K562 (cell line): Measurements from ENCODE around the gene RBPJL. TPM values are rescaled to one million over a fixed set of nuclear protein-coding genes. Genes with fewer than 3 reads are reported as not detected.
A peak's percentile ranks its signal among the peaks of the same experiment; 100 is the strongest.

Experiments
- BRD4 ChIP-seq: fragments of 200-600 bp; sonication (generic); IDR thresholded peaks from 2 replicates; pipeline ENCODE4 v1.6.1; 2017; ENCODE audit warnings: inconsistent platforms
- CREM ChIP-seq: IDR thresholded peaks from 2 replicates; pipeline ENCODE4 v1.6.1; 2014; ENCODE audit warnings: antibody characterized with exemption, low read depth
- EP300 ChIP-seq: IDR thresholded peaks from 2 replicates; pipeline ENCODE4 v1.6.1; 2012; ENCODE audit warnings: low read length, improper control_type of control experiment
- ETV1 ChIP-seq: fragments of 450-650 bp; conservative IDR thresholded peaks from 2 replicates; pipeline ENCODE4 v1.6.1; 2016; ENCODE audit warnings: missing genetic modification characterization, control low read depth, low read depth, missing compliant biosample characterization
- GABPA ChIP-seq: fragments of 200-800 bp; sonication (Bioruptor generic); conservative IDR thresholded peaks from 2 replicates; pipeline ENCODE4 v1.6.1; 2016; ENCODE audit warnings: low read depth, missing genetic modification characterization, missing compliant biosample characterization
- HMG20A ChIP-seq: fragments of 450-650 bp; formaldehyde crosslinking; conservative IDR thresholded peaks from 2 replicates; pipeline ENCODE4 v1.4.0; 2020; ENCODE audit warnings: mild to moderate bottlenecking, mixed read lengths
- NBN ChIP-seq: fragments of 450-650 bp; IDR thresholded peaks from 2 replicates; pipeline ENCODE4 v1.6.1; 2016; ENCODE audit warnings: low read depth, mild to moderate bottlenecking
- NRF1 ChIP-seq, 2 experiments: fragments of 450-650 bp; IDR thresholded peaks in 1 of 2; conservative IDR thresholded peaks in 1 of 2; 2 replicates each; pipeline ENCODE4 v1.6.1; 2014; ENCODE audit warnings: mild to moderate bottlenecking in 2 of 2
- OTX1 ChIP-seq: fragments of 450-650 bp; formaldehyde crosslinking; IDR thresholded peaks from 2 replicates; pipeline ENCODE4 v1.4.0; 2022; ENCODE audit warnings: mild to moderate bottlenecking
- PHB ChIP-seq: fragments of 250-450 bp; sonication (Bioruptor Pico); IDR thresholded peaks from 2 replicates; pipeline ENCODE4 v1.5.0; 2021
- PHF21A ChIP-seq: fragments of 450-650 bp; IDR thresholded peaks from 2 replicates; pipeline ENCODE4 v1.6.1; 2017; ENCODE audit warnings: low read depth, borderline replicate concordance
- POLR2G ChIP-seq: fragments of 200-400 bp; formaldehyde crosslinking; IDR thresholded peaks from 2 replicates; pipeline ENCODE4 v1.6.1; 2017; ENCODE audit warnings: low read depth, mild to moderate bottlenecking, antibody characterized with exemption, low read length, moderate library complexity
- RBBP5 ChIP-seq: fragments of 200-600 bp; sonication (generic); IDR thresholded peaks from 2 replicates; pipeline ENCODE4 v1.6.1; 2012; ENCODE audit warnings: borderline replicate concordance, mild to moderate bottlenecking, low read length, control low read depth, inconsistent platforms; ENCODE audit not compliant: insufficient read depth, poor library complexity, severe bottlenecking
- RCOR1 ChIP-seq, 2 experiments: IDR thresholded peaks; 2 replicates each; pipeline ENCODE4 v1.6.1; 2012; ENCODE audit warnings: low read depth in 2 of 2, low read length in 2 of 2, borderline replicate concordance in 1 of 2, improper control_type of control experiment in 1 of 2
- RHOXF2B ChIP-seq: fragments of 250-450 bp; sonication (Bioruptor Pico); conservative IDR thresholded peaks from 2 replicates; pipeline ENCODE4 v1.5.1; 2021
- SMARCA5 ChIP-seq: fragments of 450-650 bp; IDR thresholded peaks from 2 replicates; pipeline ENCODE4 v1.6.1; 2016
- ZNF316 ChIP-seq: fragments of 450-650 bp; IDR thresholded peaks from 2 replicates; pipeline ENCODE4 v1.6.1; 2016
- ZNF507 ChIP-seq: conservative IDR thresholded peaks from 2 replicates; pipeline ENCODE4 v1.6.1; 2017; ENCODE audit warnings: missing genetic modification characterization, missing compliant biosample characterization
- ZNF589 ChIP-seq: fragments of 200-800 bp; sonication (Bioruptor generic); IDR thresholded peaks from 2 replicates; pipeline ENCODE4 v1.6.1; 2016; ENCODE audit warnings: low read depth, missing genetic modification characterization, missing compliant biosample characterization
- ZNF75A ChIP-seq: fragments of 450-650 bp; formaldehyde crosslinking; IDR thresholded peaks from 2 replicates; pipeline ENCODE4 v1.4.0; 2020; ENCODE audit warnings: mild to moderate bottlenecking
- ZNF780A ChIP-seq: fragments of 250-450 bp; sonication (Bioruptor Pico); IDR thresholded peaks from 2 replicates; pipeline ENCODE4 v1.5.0; 2021; ENCODE audit warnings: mild to moderate bottlenecking
- ZSCAN29 ChIP-seq: fragments of 450-650 bp; IDR thresholded peaks from 2 replicates; pipeline ENCODE4 v1.6.1; 2017
- polyA plus RNA-seq, 8 experiments: library from polyadenylated mRNA; depleted of rRNA in 4 of 8; stranded (reverse) in 5 of 8; unstranded in 3 of 8; fragments of >200 nt; fragmentation: Nextera tagmentation in 2 of 8; fragmentation: Illumina TruSeq in 1 of 8; extraction: Ambion mirVana in 2 of 8; extraction: Trizol in 1 of 8; gene quantifications; 2 replicates each; pipeline versions ENCODE4 v1.2.1 to v1.2.3, GENCODE V29; 2011 to 2014; ENCODE audit warnings: inconsistent platforms in 1 of 8, missing spikeins in 1 of 8
- total RNA-seq, 7 experiments: library from RNA; depleted of rRNA in 6 of 7; stranded (reverse); fragments of >200 nt in 6 of 7; fragmentation: Illumina TruSeq in 2 of 7; extraction: Trizol in 2 of 7; gene quantifications; 2 replicates each; pipeline versions ENCODE4 v1.2.1 to v1.2.3, GENCODE V29; 2011 to 2021; ENCODE audit warnings: low replicate concordance in 1 of 7
- TF ChIP-seq, protein P1 (sequence below): fragments of 450-650 bp; IDR thresholded peaks from 2 replicates; pipeline ENCODE4 v1.6.1; 2016; ENCODE audit warnings: low read depth

Gene RBPJL
- total and polyA plus RNA-seq, 9 of the 15 experiments (the other 6 are each of a cell fraction or from before 2014, with no cell fraction given) = not detected

DNA sequence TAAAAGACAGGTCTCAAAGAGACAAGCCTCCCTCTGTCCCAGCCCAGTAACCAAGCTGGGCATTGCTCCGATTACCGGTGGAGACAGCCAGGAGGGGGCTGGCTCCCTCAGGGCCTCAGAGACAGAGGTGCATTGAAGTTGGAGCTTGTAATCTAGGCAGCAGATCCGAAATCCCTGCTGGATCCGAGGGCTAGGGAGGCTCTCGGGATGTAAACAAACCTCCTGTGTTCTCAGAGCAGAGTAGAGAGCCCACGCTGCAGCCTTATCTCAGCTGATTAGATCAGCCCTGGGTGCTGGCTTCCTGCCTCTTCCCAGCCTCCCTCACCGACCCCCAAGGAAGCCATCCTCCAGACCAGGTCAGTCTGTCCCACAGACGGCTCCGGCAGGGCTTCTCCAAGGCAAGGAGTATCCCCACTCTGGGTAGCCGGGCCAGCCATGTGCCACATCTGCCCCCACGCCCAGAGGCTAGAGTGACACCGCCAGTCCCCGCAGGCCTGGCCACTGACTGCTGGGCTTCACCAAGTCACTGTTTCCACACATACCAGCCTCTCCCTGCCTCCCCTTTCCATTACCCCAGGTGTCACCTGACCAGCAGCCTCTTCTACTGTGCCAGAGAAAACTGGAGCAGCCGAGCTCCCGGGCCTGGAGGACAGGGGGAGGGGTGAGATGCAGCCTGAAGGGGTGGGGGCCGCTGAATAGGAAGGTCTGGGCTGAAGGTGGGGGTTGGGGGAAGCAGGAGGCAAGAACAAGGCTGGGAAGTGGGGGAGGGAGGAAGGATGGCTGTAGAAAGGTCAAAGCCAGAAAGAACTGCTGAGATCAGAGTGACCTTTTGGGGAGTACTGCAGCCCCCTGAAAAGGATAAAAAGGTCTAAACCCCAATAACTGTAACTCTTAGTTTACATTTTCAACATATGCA is 35.6 kb downstream of the RBPJL start (continued):
- TF ChIP-seq ZNF75A (CRISPR knock-in tag) (no peak), ZNF589 (CRISPR knock-in tag) (0 out of 2 replicates have a peak, but pooled peaks have one; percentile 59), POLR2G (peak; percentile 33; the same call in 1 of the 2 replicates), EP300 (peak; percentile 32; the same call in 1 of the 2 replicates), OTX1 (CRISPR knock-in tag) (no peak), PHF21A (no peak), GABPA (tag) (0 out of 2 replicates have a peak, but pooled peaks have one; percentile 33), RBBP5 (no peak), HMG20A (CRISPR knock-in tag) (no peak), BRD4 (no peak), RCOR1 (IDR thresholded peaks at IDR 0.05; ENCODE audit: borderline replicate concordance in 1 of 2, low read depth in 2 of 2, low read length in 2 of 2) (peak in 1 of 2 experiments; percentile 66; a peak in 1 of 4 replicates), ZNF780A (CRISPR knock-in tag) (no peak), ETV1 (tag) (peak; percentile 51; the same call in 1 of the 2 replicates), CREM (0 out of 2 replicates have a peak, but pooled peaks have one; percentile 4), NBN (no peak), ZNF507 (tag) (no peak), SMARCA5 (0 out of 2 replicates have a peak, but pooled peaks have one; percentile 18), RHOXF2B (CRISPR knock-in tag) (no peak), ZSCAN29 (no peak), PHB (no peak), NRF1 (conservative IDR thresholded peaks at IDR 0.05 in 1 of 2, IDR thresholded peaks at IDR 0.05 in 1 of 2) (0 out of 4 replicates have a peak, but pooled peaks of 1 of the 2 experiments have one; percentile 19), ZNF316 (no peak)
- TF ChIP-seq, protein P1, sequence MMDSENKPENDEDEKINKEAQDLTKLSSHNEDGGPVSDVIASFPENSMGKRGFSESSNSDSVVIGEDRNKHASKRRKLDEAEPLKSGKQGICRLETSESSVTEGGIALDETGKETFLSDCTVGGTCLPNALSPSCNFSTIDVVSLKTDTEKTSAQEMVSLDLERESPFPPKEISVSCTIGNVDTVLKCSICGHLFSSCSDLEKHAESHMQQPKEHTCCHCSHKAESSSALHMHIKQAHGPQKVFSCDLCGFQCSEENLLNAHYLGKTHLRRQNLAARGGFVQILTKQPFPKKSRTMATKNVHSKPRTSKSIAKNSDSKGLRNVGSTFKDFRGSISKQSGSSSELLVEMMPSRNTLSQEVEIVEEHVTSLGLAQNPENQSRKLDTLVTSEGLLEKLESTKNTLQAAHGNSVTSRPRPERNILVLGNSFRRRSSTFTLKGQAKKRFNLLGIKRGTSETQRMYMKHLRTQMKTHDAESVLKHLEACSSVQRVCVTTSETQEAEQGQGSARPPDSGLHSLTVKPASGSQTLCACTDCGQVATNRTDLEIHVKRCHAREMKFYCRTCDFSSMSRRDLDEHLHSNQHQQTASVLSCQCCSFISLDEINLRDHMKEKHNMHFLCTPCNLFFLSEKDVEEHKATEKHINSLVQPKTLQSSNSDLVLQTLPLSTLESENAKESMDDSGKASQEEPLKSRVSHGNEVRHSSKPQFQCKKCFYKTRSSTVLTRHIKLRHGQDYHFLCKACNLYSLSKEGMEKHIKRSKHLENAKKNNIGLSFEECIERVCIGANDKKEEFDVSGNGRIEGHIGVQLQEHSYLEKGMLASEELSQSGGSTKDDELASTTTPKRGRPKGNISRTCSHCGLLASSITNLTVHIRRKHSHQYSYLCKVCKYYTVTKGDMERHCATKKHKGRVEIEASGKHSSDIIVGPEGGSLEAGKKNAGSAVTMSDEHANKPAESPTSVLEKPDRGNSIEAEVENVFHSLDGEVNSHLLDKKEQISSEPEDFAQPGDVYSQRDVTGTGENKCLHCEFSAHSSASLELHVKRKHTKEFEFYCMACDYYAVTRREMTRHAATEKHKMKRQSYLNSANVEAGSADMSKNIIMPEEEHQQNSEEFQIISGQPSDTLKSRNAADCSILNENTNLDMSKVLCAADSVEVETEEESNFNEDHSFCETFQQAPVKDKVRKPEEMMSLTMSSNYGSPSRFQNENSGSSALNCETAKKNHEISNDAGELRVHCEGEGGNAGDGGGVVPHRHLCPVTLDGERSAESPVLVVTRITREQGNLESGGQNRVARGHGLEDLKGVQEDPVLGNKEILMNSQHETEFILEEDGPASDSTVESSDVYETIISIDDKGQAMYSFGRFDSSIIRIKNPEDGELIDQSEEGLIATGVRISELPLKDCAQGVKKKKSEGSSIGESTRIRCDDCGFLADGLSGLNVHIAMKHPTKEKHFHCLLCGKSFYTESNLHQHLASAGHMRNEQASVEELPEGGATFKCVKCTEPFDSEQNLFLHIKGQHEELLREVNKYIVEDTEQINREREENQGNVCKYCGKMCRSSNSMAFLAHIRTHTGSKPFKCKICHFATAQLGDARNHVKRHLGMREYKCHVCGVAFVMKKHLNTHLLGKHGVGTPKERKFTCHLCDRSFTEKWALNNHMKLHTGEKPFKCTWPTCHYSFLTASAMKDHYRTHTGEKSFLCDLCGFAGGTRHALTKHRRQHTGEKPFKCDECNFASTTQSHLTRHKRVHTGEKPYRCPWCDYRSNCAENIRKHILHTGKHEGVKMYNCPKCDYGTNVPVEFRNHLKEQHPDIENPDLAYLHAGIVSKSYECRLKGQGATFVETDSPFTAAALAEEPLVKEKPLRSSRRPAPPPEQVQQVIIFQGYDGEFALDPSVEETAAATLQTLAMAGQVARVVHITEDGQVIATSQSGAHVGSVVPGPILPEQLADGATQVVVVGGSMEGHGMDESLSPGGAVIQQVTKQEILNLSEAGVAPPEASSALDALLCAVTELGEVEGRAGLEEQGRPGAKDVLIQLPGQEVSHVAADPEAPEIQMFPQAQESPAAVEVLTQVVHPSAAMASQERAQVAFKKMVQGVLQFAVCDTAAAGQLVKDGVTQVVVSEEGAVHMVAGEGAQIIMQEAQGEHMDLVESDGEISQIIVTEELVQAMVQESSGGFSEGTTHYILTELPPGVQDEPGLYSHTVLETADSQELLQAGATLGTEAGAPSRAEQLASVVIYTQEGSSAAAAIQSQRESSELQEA = no peak
